ENCODE results near the gene TMEM183A. TPM values are rescaled to one million over a fixed set of nuclear protein-coding genes. Genes with fewer than 3 reads are reported as not detected.

The TMEM183A gene
- total RNA-seq, 1 experiment from 2014 or later = 119 TPM

DNA sequence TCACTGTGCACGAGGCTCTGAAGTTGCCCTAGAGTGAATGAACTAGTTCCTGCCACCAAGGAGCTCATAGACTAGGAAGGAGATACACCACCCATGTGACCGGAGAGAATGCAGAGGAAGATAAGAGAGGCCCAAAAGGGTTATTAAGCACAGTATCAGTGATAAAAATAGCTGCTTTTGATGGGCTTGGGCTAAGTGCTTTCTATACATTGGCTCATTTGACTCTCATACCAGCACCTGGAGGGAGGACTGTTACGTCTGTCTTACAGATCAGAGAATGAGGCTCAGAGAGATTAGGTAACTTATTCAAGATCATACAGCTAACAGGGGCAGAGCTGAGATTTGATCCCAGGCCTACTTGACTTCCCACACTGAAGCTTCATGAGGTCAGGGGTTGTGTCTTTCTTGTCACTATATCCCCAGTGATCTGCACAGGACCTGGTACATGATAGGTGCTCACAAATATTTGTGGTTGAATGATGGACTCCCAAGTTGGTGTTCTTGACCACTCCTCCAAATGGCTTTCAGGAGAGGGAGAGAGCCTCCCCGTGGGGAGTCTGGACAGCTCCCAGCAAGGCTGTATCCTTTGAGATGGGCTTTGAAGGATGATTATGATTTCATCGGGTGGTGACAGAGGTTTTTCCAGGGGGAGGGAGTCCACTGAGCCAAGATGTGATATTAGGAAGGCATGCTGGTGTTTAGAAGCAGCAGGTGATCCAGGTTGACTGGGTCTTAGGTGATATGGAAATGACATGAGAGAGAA is 33.5 kb downstream of the TMEM183A start:
- ATAC-seq = no peak
- POLR2A ChIA-PET (ENCODE audit: unreplicated experiment) = interaction anchor here (0.6 kb wide), 1 partner anchor 22 kb away, joined by 5 read pairs; no protein-coding TSS in a partner anchor
- H4K20me1 ChIP-seq (ENCODE audit: low read length) = no peaks in the 10 kb centered on the region

GRCh38 chr1:203041351-203041932 is 34.3 kb downstream of the TMEM183A start:
- Histone ChIP-seq H3K4me1 (ENCODE audit: insufficient read depth, low read length) (peaks cover 11% of the 10 kb centered on the region; the same call in 1 of the 2 replicates), H3K27me3 (ENCODE audit: low read length) (no peaks in the 10 kb centered on the region), H4K20me1 (ENCODE audit: low read length) (no peaks in the 10 kb centered on the region), H3F3A (ENCODE audit: low read length, unreplicated experiment) (no peaks in the 10 kb centered on the region), H3K9me3 (ENCODE audit: low read length) (no peaks in the 10 kb centered on the region), H3K27ac (ENCODE audit: low read length) (no peak overlapping the region), H3K79me2 (ENCODE audit: low read length) (no peaks in the 10 kb centered on the region), H3K4me3 (ENCODE audit: low read length) (no peak overlapping the region), H3K9me2 (replicated peaks; ENCODE audit: low read length) (no peaks in the 10 kb centered on the region), H3K4me2 (ENCODE audit: low read length) (no peak overlapping the region), H3K36me3 (ENCODE audit: low read depth, low read length) (no peaks in the 10 kb centered on the region), H3K9ac (ENCODE audit: low read length) (no peak overlapping the region), H2AFZ (ENCODE audit: low read length) (no peak overlapping the region)
- intact Hi-C loops (cut with micrococcal nuclease) = no loop called here
- ATAC-seq = no peak
- DNase-seq = no peak
- no peak for TF ChIP-seq EZH2 (IDR thresholded peaks at IDR 0.05; ENCODE audit: low read length, unreplicated experiment)
- TF ChIP-seq CTCF (conservative IDR thresholded peaks at IDR 0.05; ENCODE audit: low read depth, low read length) = no peak
- TF ChIP-seq EZH2phosphoT487 (IDR thresholded peaks at IDR 0.05; ENCODE audit: borderline replicate concordance, low read length) = no peak
- ChIA-PET CTCF (interaction anchor here (0.6 to 1.3 kb wide), 3 partner anchors 141 to 175 kb away, joined by 4 to 9 read pairs (median 5); no protein-coding TSS in a partner anchor), POLR2A (ENCODE audit: unreplicated experiment) (interaction anchor here (0.6 kb wide), 1 partner anchor 21 kb away, joined by 5 read pairs; no protein-coding TSS in a partner anchor)
- BruUV-seq (replicated peaks) = no TSS peak

More for the DNA sequence above, 33.5 kb downstream of the TMEM183A start:
- H3K4me2 ChIP-seq (ENCODE audit: low read length) = no peak overlapping the region
- H2AFZ ChIP-seq (ENCODE audit: low read length) = no peak overlapping the region
- DNase-seq = no peak
- CTCF ChIA-PET = interaction anchor here (0.6 to 1.3 kb wide), 3 partner anchors 85 to 399 kb away, joined by 3 to 9 read pairs (median 4); no protein-coding TSS in a partner anchor
- H3K9ac ChIP-seq (ENCODE audit: low read length) = no peak overlapping the region
- peaks cover 11% of the 10 kb centered on the region; the same call in 1 of the 2 replicates for H3K4me1 ChIP-seq (ENCODE audit: insufficient read depth, low read length)
- TF ChIP-seq EZH2phosphoT487 (IDR thresholded peaks at IDR 0.05; ENCODE audit: borderline replicate concordance, low read length) = no peak
- no peak for TF ChIP-seq EZH2 (IDR thresholded peaks at IDR 0.05; ENCODE audit: low read length, unreplicated experiment)
- TF ChIP-seq CTCF (conservative IDR thresholded peaks at IDR 0.05; ENCODE audit: low read depth, low read length) = no peak
- no peaks in the 10 kb centered on the region for H3K36me3 ChIP-seq (ENCODE audit: low read depth, low read length)
- no peaks in the 10 kb centered on the region for H3K9me2 ChIP-seq (replicated peaks; ENCODE audit: low read length)
- no peaks in the 10 kb centered on the region for H3K9me3 ChIP-seq (ENCODE audit: low read length)
- H3F3A ChIP-seq (ENCODE audit: low read length, unreplicated experiment) = no peaks in the 10 kb centered on the region
- H3K4me3 ChIP-seq (ENCODE audit: low read length) = no peak overlapping the region
- intact Hi-C loops (cut with micrococcal nuclease) = no loop called here
- H3K27me3 ChIP-seq (ENCODE audit: low read length) = no peaks in the 10 kb centered on the region
- BruUV-seq (replicated peaks) = no TSS peak
- no peak overlapping the region for H3K27ac ChIP-seq (ENCODE audit: low read length)
- H3K79me2 ChIP-seq (ENCODE audit: low read length) = no peaks in the 10 kb centered on the region

All from PC-3 (cell line).